CD4-positive, alpha-beta memory T cell (primary cell): Measurements from ENCODE around the gene KCNA4. TPM values are rescaled to one million over a fixed set of nuclear protein-coding genes. Genes with fewer than 3 reads are reported as not detected.
"Not testable (repeated sequence)": the region's sequence is repeated elsewhere in the genome, so short reads cannot be mapped to it uniquely, and the experiment has no call there.

Experiments used
- CTCF ChIA-PET: fragments of 350-600 bp; sonication (Branson Sonifier 250); formaldehyde crosslinking; loops from one replicate; lab custom pipeline; 2021; ENCODE audit warnings: inconsistent platforms; ENCODE audit not compliant: partially characterized antibody; lab: Charles Lee
- POLR2A ChIA-PET: fragments of 350-600 bp; sonication (Branson Sonifier 250); formaldehyde crosslinking; loops from one replicate; lab custom pipeline; 2021; ENCODE audit not compliant: partially characterized antibody; lab: Charles Lee
- DNase-seq, 5 donors: peaks; one replicate each; pipeline versions ENCODE4 v3.0.0 to v3.0.0-alpha.2; 2020 to 2022; ENCODE audit warnings: mixed read lengths in 1 of 5
- H3K27ac ChIP-seq: one replicate; pipeline ENCODE4 v1.7.0; 2013; ENCODE audit warnings: low read depth, low read length
- H3K27me3 ChIP-seq: 2 replicates; pipeline ENCODE4 v1.7.0; 2013; ENCODE audit warnings: mild to moderate bottlenecking, low read length, moderate library complexity; ENCODE audit not compliant: insufficient read depth
- H3K36me3 ChIP-seq: 2 replicates; pipeline ENCODE4 v1.7.0; 2013; ENCODE audit warnings: mild to moderate bottlenecking, low read length, moderate library complexity; ENCODE audit not compliant: insufficient read depth
- H3K4me1 ChIP-seq: 2 replicates; pipeline ENCODE4 v1.7.0; 2013; ENCODE audit warnings: mild to moderate bottlenecking, low read length, moderate library complexity; ENCODE audit not compliant: insufficient read depth
- H3K4me3 ChIP-seq, 2 donors: one replicate each; pipeline ENCODE4 v1.7.0; 2013; ENCODE audit warnings: low read length in 2 of 2, mild to moderate bottlenecking in 1 of 2
- H3K9me3 ChIP-seq, 2 donors: one replicate each; pipeline ENCODE4 v1.7.0; 2013; ENCODE audit warnings: low read length in 2 of 2, control low read depth in 1 of 2; ENCODE audit not compliant: control insufficient read depth in 1 of 2
- H3K27ac Mint-ChIP-seq, 7 donors: one replicate each; pipeline ENCODE4 v1.8.0; 2020 to 2021; ENCODE audit warnings: mixed read lengths in 7 of 7, mild to moderate bottlenecking in 6 of 7, inconsistent platforms in 3 of 7, moderate library complexity in 3 of 7
- H3K27me3 Mint-ChIP-seq, 2 donors: one replicate each; pipeline ENCODE4 v1.8.0; 2020 to 2021; ENCODE audit warnings: mixed read lengths in 2 of 2
- H3K36me3 Mint-ChIP-seq, 2 donors: one replicate each; pipeline ENCODE4 v1.8.0; 2020 to 2021; ENCODE audit warnings: mixed read lengths in 2 of 2, inconsistent platforms in 1 of 2, mild to moderate bottlenecking in 1 of 2
- H3K4me1 Mint-ChIP-seq, 4 donors: one replicate each; pipeline ENCODE4 v1.8.0; 2020 to 2021; ENCODE audit warnings: mixed read lengths in 4 of 4, mild to moderate bottlenecking in 1 of 4
- H3K4me3 Mint-ChIP-seq, 8 donors: one replicate each; pipeline ENCODE4 v1.8.0; 2020 to 2021; ENCODE audit warnings: mixed read lengths in 8 of 8, mild to moderate bottlenecking in 7 of 8, moderate library complexity in 6 of 8, inconsistent platforms in 3 of 8
- H3K9me3 Mint-ChIP-seq, 8 donors: one replicate each; pipeline ENCODE4 v1.8.0; 2020 to 2021; ENCODE audit warnings: mixed read lengths in 8 of 8, mild to moderate bottlenecking in 5 of 8, inconsistent platforms in 3 of 8, moderate library complexity in 1 of 8
- intact Hi-C: fragments of 100-400 bp; cut with micrococcal nuclease; formaldehyde crosslinking; loops from one replicate; pipeline ENCODE4 v1.15.1; 2023
- polyA plus RNA-seq, 2 donors: library from polyadenylated mRNA; unstranded; fragments of 300-500 nt; fragmentation: Illumina TruSeq; gene quantifications; one replicate each; pipeline ENCODE4 v1.2.3, GENCODE V29; 2021
- total RNA-seq, 2 experiments: library from RNA; stranded (reverse); gene quantifications; one replicate each; pipeline ENCODE4 v1.2.3, GENCODE V29; 2021

KCNA4 gene
- total and polyA plus RNA-seq, 4 experiments from 2014 or later = not detected

GRCh38 chr11:30041171-30041570 is 24.3 kb upstream of the KCNA4 start:
- DNase-seq = no peak
- Mint-ChIP-seq H3K27ac (no peak overlapping the region), H3K36me3 (no peaks in the 10 kb centered on the region), H3K4me1 (no peaks in the 10 kb centered on the region), H3K4me3 (no peak overlapping the region), H3K27me3 (no peaks in the 10 kb centered on the region), H3K9me3 (peaks cover 0 to 9% (median 4%) of the 10 kb centered on the region in 8 donors)
- H3K9me3 ChIP-seq = peaks cover 0 to 2% of the 10 kb centered on the region in 2 donors
- no peaks in the 10 kb centered on the region for H3K4me1 ChIP-seq
- POLR2A ChIA-PET = no interaction called here
- H3K27me3 ChIP-seq = no peaks in the 10 kb centered on the region
- H3K36me3 ChIP-seq = no peaks in the 10 kb centered on the region
- intact Hi-C loops = no loop called here
- H3K27ac ChIP-seq = no peak overlapping the region
- H3K4me3 ChIP-seq = no peak overlapping the region
- CTCF ChIA-PET = no interaction called here

GRCh38 chr11:30034746-30035145 is 17.9 kb upstream of the KCNA4 start:
- DNase-seq, H3K9me3 ChIP-seq, H3K36me3 Mint-ChIP-seq, CTCF ChIA-PET, H3K36me3 ChIP-seq, H3K27ac Mint-ChIP-seq, H3K27me3 Mint-ChIP-seq, H3K4me3 Mint-ChIP-seq, H3K27ac ChIP-seq, H3K27me3 ChIP-seq, H3K4me1 Mint-ChIP-seq, H3K4me3 ChIP-seq, H3K4me1 ChIP-seq, intact Hi-C loops, POLR2A ChIA-PET: not testable (repeated sequence)
- peaks cover 0 to 25% (median 10%) of the 10 kb centered on the region in 8 donors for H3K9me3 Mint-ChIP-seq

GRCh38 chr11:30034166-30034565 is 17.3 kb upstream of the KCNA4 start:
- H3K4me1 Mint-ChIP-seq, H3K4me3 ChIP-seq, H3K4me1 ChIP-seq, H3K27me3 Mint-ChIP-seq, DNase-seq, H3K9me3 ChIP-seq, H3K36me3 ChIP-seq, intact Hi-C loops, H3K27ac ChIP-seq, H3K27ac Mint-ChIP-seq, CTCF ChIA-PET, POLR2A ChIA-PET, H3K36me3 Mint-ChIP-seq, H3K27me3 ChIP-seq, H3K4me3 Mint-ChIP-seq: not testable (repeated sequence)
- H3K9me3 Mint-ChIP-seq = peaks cover 0 to 25% (median 10%) of the 10 kb centered on the region in 8 donors

GRCh38 chr11:30025396-30026139 is 8.7 kb upstream of the KCNA4 start:
- H3K27ac ChIP-seq = no peak overlapping the region
- H3K27ac Mint-ChIP-seq = no peak overlapping the region
- H3K9me3 ChIP-seq = no peaks in the 10 kb centered on the region
- no peak for DNase-seq
- H3K36me3 Mint-ChIP-seq = no peaks in the 10 kb centered on the region
- no peaks in the 10 kb centered on the region for H3K4me1 Mint-ChIP-seq
- no peaks in the 10 kb centered on the region for H3K36me3 ChIP-seq
- no peaks in the 10 kb centered on the region for H3K27me3 ChIP-seq
- peaks cover 0 to 15% (median 4%) of the 10 kb centered on the region in 8 donors for H3K9me3 Mint-ChIP-seq
- no peaks in the 10 kb centered on the region for H3K4me1 ChIP-seq
- H3K27me3 Mint-ChIP-seq = peaks cover 4 to 5% of the 10 kb centered on the region in 2 donors
- ChIA-PET POLR2A (no interaction called here), CTCF (no interaction called here)
- H3K4me3 ChIP-seq = no peak overlapping the region
- H3K4me3 Mint-ChIP-seq = no peak overlapping the region
- intact Hi-C loops = no loop called here

- Mint-ChIP-seq H3K27me3 (peaks cover 14 to 20% of the 10 kb centered on the region in 2 donors), H3K4me1 (no peaks in the 10 kb centered on the region), H3K4me3 (no peak overlapping the region), H3K36me3 (no peaks in the 10 kb centered on the region), H3K27ac (no peak overlapping the region), H3K9me3 (peaks cover under 1 to 19% (median 5%) of the 10 kb centered on the region in 8 donors)
- intact Hi-C loops = no loop called here
- Histone ChIP-seq H3K9me3 (no peaks in the 10 kb centered on the region), H3K36me3 (no peaks in the 10 kb centered on the region), H3K27me3 (no peaks in the 10 kb centered on the region), H3K4me1 (no peaks in the 10 kb centered on the region), H3K27ac (no peak overlapping the region), H3K4me3 (no peak overlapping the region)
- ChIA-PET CTCF (no interaction called here), POLR2A (no interaction called here)
- DNase-seq = no peak
Observed at GRCh38 chr11:30023074-30023473, 6.2 kb upstream of the KCNA4 start.

GRCh38 chr11:30019481-30019880 is 2.7 kb upstream of the KCNA4 start:
- ChIA-PET POLR2A (no interaction called here), CTCF (no interaction called here)
- H3K4me1 ChIP-seq = no peaks in the 10 kb centered on the region
- H3K9me3 Mint-ChIP-seq = peaks cover 3 to 14% (median 5%) of the 10 kb centered on the region in 8 donors
- no peak overlapping the region for H3K4me3 Mint-ChIP-seq
- H3K4me1 Mint-ChIP-seq = no peaks in the 10 kb centered on the region
- H3K4me3 ChIP-seq = no peak overlapping the region
- DNase-seq = no peak
- intact Hi-C loops = no loop called here
- no peaks in the 10 kb centered on the region for H3K36me3 Mint-ChIP-seq
- H3K27ac ChIP-seq = no peak overlapping the region
- H3K27me3 Mint-ChIP-seq = peaks cover 18 to 28% of the 10 kb centered on the region in 2 donors
- H3K9me3 ChIP-seq = no peaks in the 10 kb centered on the region
- H3K36me3 ChIP-seq = no peaks in the 10 kb centered on the region
- no peak overlapping the region for H3K27ac Mint-ChIP-seq
- no peaks in the 10 kb centered on the region for H3K27me3 ChIP-seq

GRCh38 chr11:30018495-30018894 is 1.7 kb upstream of the KCNA4 start:
- H3K9me3 ChIP-seq = no peaks in the 10 kb centered on the region
- Mint-ChIP-seq H3K9me3 (peaks cover 3 to 14% (median 5%) of the 10 kb centered on the region in 8 donors), H3K36me3 (no peaks in the 10 kb centered on the region), H3K4me3 (peak overlapping the region in 1 of 8 donors; percentile 35), H3K27ac (no peak overlapping the region), H3K27me3 (peaks cover 18 to 28% of the 10 kb centered on the region in 2 donors), H3K4me1 (no peaks in the 10 kb centered on the region)
- DNase-seq = no peak
- no peaks in the 10 kb centered on the region for H3K4me1 ChIP-seq
- intact Hi-C loops = no loop called here
- POLR2A ChIA-PET = no interaction called here
- H3K4me3 ChIP-seq = no peak overlapping the region
- H3K27me3 ChIP-seq = no peaks in the 10 kb centered on the region
- CTCF ChIA-PET = no interaction called here
- no peaks in the 10 kb centered on the region for H3K36me3 ChIP-seq
- H3K27ac ChIP-seq = no peak overlapping the region
